SK-N-SH treated with all-trans-retinoic acid at 6 μM for 48 hours (cell line): Measurements from ENCODE around the gene PRPF8.

Source experiments
- CREB5 ChIP-seq: fragments of 250-450 bp; sonication (Bioruptor Pico); IDR thresholded peaks from 2 replicates; pipeline ENCODE4 v1.5.1; 2020; ENCODE audit warnings: low read depth, mild to moderate bottlenecking, moderate library complexity
- ESRRG ChIP-seq: fragments of 250-450 bp; sonication (Bioruptor Pico); IDR thresholded peaks from 2 replicates; pipeline ENCODE4 v1.6.1; 2021; ENCODE audit warnings: mild to moderate bottlenecking
- PATZ1 ChIP-seq: fragments of 250-450 bp; sonication (Bioruptor Pico); IDR thresholded peaks from 2 replicates; pipeline ENCODE4 v1.8.0; 2020; ENCODE audit warnings: mild to moderate bottlenecking, moderate library complexity, borderline replicate concordance
- POU6F1 ChIP-seq: fragments of 250-450 bp; sonication (Bioruptor Pico); IDR thresholded peaks from 2 replicates; pipeline ENCODE4 v1.8.0; 2021; ENCODE audit warnings: low read depth, mild to moderate bottlenecking, moderate library complexity, borderline replicate concordance
- RARB ChIP-seq: fragments of 250-450 bp; sonication (Bioruptor Pico); IDR thresholded peaks from 2 replicates; pipeline ENCODE4 v1.8.0; 2021; ENCODE audit warnings: mild to moderate bottlenecking, moderate library complexity
- SNAI2 ChIP-seq: fragments of 250-450 bp; sonication (Bioruptor Pico); IDR thresholded peaks from 2 replicates; pipeline ENCODE4 v1.5.0; 2020; ENCODE audit warnings: mild to moderate bottlenecking, moderate library complexity
- ZFP3 ChIP-seq: fragments of 250-450 bp; sonication (Bioruptor Pico); IDR thresholded peaks from 2 replicates; pipeline ENCODE4 v1.5.0; 2020; ENCODE audit warnings: mild to moderate bottlenecking, moderate library complexity
- ZFP30 ChIP-seq: fragments of 450-650 bp; formaldehyde crosslinking; IDR thresholded peaks from 2 replicates; pipeline ENCODE4 v1.5.0; 2022; ENCODE audit warnings: mild to moderate bottlenecking, moderate library complexity
- ZNF565 ChIP-seq: fragments of 450-650 bp; formaldehyde crosslinking; conservative IDR thresholded peaks from 2 replicates; pipeline ENCODE4 v1.5.0; 2020; ENCODE audit warnings: low read depth, mild to moderate bottlenecking, moderate library complexity

- no peak for TF ChIP-seq PATZ1 (CRISPR knock-in tag)
- TF ChIP-seq ZNF565 (CRISPR knock-in tag) = no peak
- no peak for TF ChIP-seq ZFP30 (CRISPR knock-in tag)
- TF ChIP-seq POU6F1 = no peak
- TF ChIP-seq RARB = no peak
- no peak for TF ChIP-seq CREB5
- TF ChIP-seq ESRRG (CRISPR knock-in tag) = no peak
- no peak for TF ChIP-seq SNAI2 (CRISPR knock-in tag)
- no peak for TF ChIP-seq ZFP3 (CRISPR knock-in tag)
Observed at GRCh38 chr17:1604831-1605528, 79.7 kb downstream of the PRPF8 start.
